Activated CD4-positive, alpha-beta T cell treated with anti-CD3 and anti-CD28 coated beads for 48 hours (primary cell): Measurements from ENCODE around the gene NEK4.

Experiments
- DNase-seq: peaks from one replicate; pipeline ENCODE4 v3.0.0-alpha.2; 2020

Gene NEK4

GRCh38 chr3:52770496-52771333 lies at the start of gene NEK4:
TSS of gene NEK4 (minus strand) at chr3:52770940. CDS start at chr3:52770746, 194 bp downstream.
- DNase-seq, result peak; percentile 93

GRCh38 chr3:52819936-52820335 lies 49.2 kb upstream of the NEK4 start:
- DNase-seq, result no peak

GRCh38 chr3:52817860-52818259 lies 47.1 kb upstream of the NEK4 start:
- no peak for DNase-seq

- DNase-seq, result no peak
These were observed 46.5 kb upstream of the NEK4 start for GRCh38 chr3:52817221-52817620.

GRCh38 chr3:52816654-52817053 lies 45.9 kb upstream of the NEK4 start:
- no peak for DNase-seq

GRCh38 chr3:52816199-52816598 lies 45.5 kb upstream of the NEK4 start:
- no peak for DNase-seq

- no peak for DNase-seq
These were observed 43.1 kb upstream of the NEK4 start for GRCh38 chr3:52813810-52814209.

GRCh38 chr3:52811452-52812011 lies 40.8 kb upstream of the NEK4 start:
- DNase-seq, result no peak

- no peak for DNase-seq
These were observed 40.2 kb upstream of the NEK4 start for GRCh38 chr3:52810923-52811322.

- no peak for DNase-seq
These were observed 39.1 kb upstream of the NEK4 start for GRCh38 chr3:52809662-52810377.

GRCh38 chr3:52809149-52809548 lies 38.4 kb upstream of the NEK4 start:
- DNase-seq, result no peak

- no peak for DNase-seq
These were observed 34.7 kb upstream of the NEK4 start for GRCh38 chr3:52805270-52806039.

GRCh38 chr3:52801839-52802238 lies 31.1 kb upstream of the NEK4 start:
- DNase-seq, result no peak

GRCh38 chr3:52800079-52800478 lies 29.3 kb upstream of the NEK4 start:
- DNase-seq, result no peak

GRCh38 chr3:52798978-52799476 lies 28.3 kb upstream of the NEK4 start:
- DNase-seq, result peak; percentile 41

- DNase-seq, result no peak
These were observed 27.7 kb upstream of the NEK4 start for GRCh38 chr3:52798376-52798977.

- no peak for DNase-seq
These were observed 25.7 kb upstream of the NEK4 start for GRCh38 chr3:52796411-52796810.

- no peak for DNase-seq
These were observed 24.7 kb upstream of the NEK4 start for GRCh38 chr3:52795298-52795900.

- no peak for DNase-seq
These were observed 23.9 kb upstream of the NEK4 start, which contains the start of gene ITIH3 for GRCh38 chr3:52794612-52795099. TSS of gene ITIH3 (plus strand) at chr3:52794796. CDS start at chr3:52794804, 8 bp downstream.

GRCh38 chr3:52793702-52794611 lies 23.2 kb upstream of the NEK4 start:
- no peak for DNase-seq
